HUES6 (cell line): Measurements from ENCODE around the gene TARP.
"Not testable (repeated sequence)": the region's sequence is repeated elsewhere in the genome, so short reads cannot be mapped to it uniquely, and the experiment has no call there.

ENCODE experiments used
- H3K27ac ChIP-seq: 2 replicates; pipeline ENCODE4 v1.7.0; 2013; ENCODE audit warnings: low read depth, mild to moderate bottlenecking, low read length, inconsistent platforms
- H3K27me3 ChIP-seq: 2 replicates; pipeline ENCODE4 v1.6.1; 2013; ENCODE audit warnings: low read length; ENCODE audit not compliant: control insufficient read depth, insufficient read depth
- H3K36me3 ChIP-seq: 2 replicates; pipeline ENCODE4 v1.6.1; 2013; ENCODE audit warnings: low read length; ENCODE audit not compliant: control insufficient read depth, insufficient read depth
- H3K4me1 ChIP-seq: 2 replicates; pipeline ENCODE4 v1.6.1; 2013; ENCODE audit warnings: low read length; ENCODE audit not compliant: control insufficient read depth, insufficient read depth
- H3K4me3 ChIP-seq: 2 replicates; pipeline ENCODE4 v1.5.1; 2013; ENCODE audit warnings: low read depth, low read length
- H3K9ac ChIP-seq: one replicate; pipeline ENCODE4 v1.6.1; 2013; ENCODE audit warnings: mild to moderate bottlenecking, low read length
- H3K9me3 ChIP-seq: 2 replicates; pipeline ENCODE4 v1.6.1; 2013; ENCODE audit warnings: low read depth, low read length; ENCODE audit not compliant: control insufficient read depth, insufficient read depth

Gene TARP

GRCh38 chr7:38235606-38236005 lies 37.8 kb downstream of the TARP start:
- Histone ChIP-seq H3K27ac (no peak overlapping the region), H3K9ac (no peak overlapping the region), H3K4me1 (no peaks in the 10 kb centered on the region), H3K27me3 (no peaks in the 10 kb centered on the region), H3K9me3 (no peaks in the 10 kb centered on the region), H3K36me3 (no peaks in the 10 kb centered on the region), H3K4me3 (no peak overlapping the region)

GRCh38 chr7:38234759-38235158 lies 38.7 kb downstream of the TARP start:
- not testable (repeated sequence) for H3K9me3 ChIP-seq, H3K9ac ChIP-seq, H3K4me1 ChIP-seq, H3K4me3 ChIP-seq, H3K27me3 ChIP-seq, H3K36me3 ChIP-seq, H3K27ac ChIP-seq

GRCh38 chr7:38232502-38233366 lies 40.7 kb downstream of the TARP start:
- Histone ChIP-seq H3K4me1 (peaks cover 10% of the 10 kb centered on the region; the same call in 1 of the 2 replicates), H3K27ac (no peak overlapping the region), H3K9ac (no peak overlapping the region), H3K4me3 (no peak overlapping the region), H3K27me3 (no peaks in the 10 kb centered on the region), H3K9me3 (no peaks in the 10 kb centered on the region), H3K36me3 (peaks cover 20% of the 10 kb centered on the region)

- Histone ChIP-seq H3K9me3 (no peaks in the 10 kb centered on the region), H3K36me3 (peaks cover 20% of the 10 kb centered on the region), H3K9ac (no peak overlapping the region), H3K27me3 (no peaks in the 10 kb centered on the region), H3K27ac (no peak overlapping the region), H3K4me1 (peaks cover 10% of the 10 kb centered on the region; the same call in 1 of the 2 replicates), H3K4me3 (no peak overlapping the region)
Observed at GRCh38 chr7:38229884-38230642, 43.4 kb downstream of the TARP start.

GRCh38 chr7:38229386-38229785 lies 44.0 kb downstream of the TARP start:
- H3K4me1 ChIP-seq, result peaks cover 10% of the 10 kb centered on the region; the same call in 1 of the 2 replicates
- peaks cover 25% of the 10 kb centered on the region for H3K36me3 ChIP-seq
- H3K27me3 ChIP-seq, result no peaks in the 10 kb centered on the region
- no peak overlapping the region for H3K9ac ChIP-seq
- H3K27ac ChIP-seq, result no peak overlapping the region
- no peak overlapping the region for H3K4me3 ChIP-seq
- H3K9me3 ChIP-seq, result no peaks in the 10 kb centered on the region

- H3K9me3 ChIP-seq, result no peaks in the 10 kb centered on the region
- no peaks in the 10 kb centered on the region for H3K27me3 ChIP-seq
- H3K36me3 ChIP-seq, result peaks cover 52% of the 10 kb centered on the region
- no peak overlapping the region for H3K9ac ChIP-seq
- peaks cover 10% of the 10 kb centered on the region; the same call in 1 of the 2 replicates for H3K4me1 ChIP-seq
- no peak overlapping the region for H3K27ac ChIP-seq
- no peak overlapping the region for H3K4me3 ChIP-seq
Observed at GRCh38 chr7:38224392-38224791, 49.0 kb downstream of the TARP start.

GRCh38 chr7:38223306-38223705 lies 50.1 kb downstream of the TARP start:
- H3K4me3 ChIP-seq, result no peak overlapping the region
- H3K27me3 ChIP-seq, result no peaks in the 10 kb centered on the region
- H3K4me1 ChIP-seq, result peaks cover 2% of the 10 kb centered on the region; the same call in 1 of the 2 replicates
- no peaks in the 10 kb centered on the region for H3K9me3 ChIP-seq
- no peak overlapping the region for H3K9ac ChIP-seq
- H3K27ac ChIP-seq, result no peak overlapping the region
- H3K36me3 ChIP-seq, result peaks cover 51% of the 10 kb centered on the region

GRCh38 chr7:38222481-38223096 lies 50.8 kb downstream of the TARP start:
- Histone ChIP-seq H3K36me3 (peaks cover 53% of the 10 kb centered on the region), H3K4me1 (no peaks in the 10 kb centered on the region), H3K9ac (no peak overlapping the region), H3K27me3 (no peaks in the 10 kb centered on the region), H3K9me3 (no peaks in the 10 kb centered on the region), H3K27ac (no peak overlapping the region), H3K4me3 (no peak overlapping the region)

- no peaks in the 10 kb centered on the region for H3K9me3 ChIP-seq
- H3K9ac ChIP-seq, result no peak overlapping the region
- peaks cover 2% of the 10 kb centered on the region; the same call in 1 of the 2 replicates for H3K4me1 ChIP-seq
- H3K27me3 ChIP-seq, result no peaks in the 10 kb centered on the region
- H3K4me3 ChIP-seq, result no peak overlapping the region
- H3K36me3 ChIP-seq, result peaks cover 64% of the 10 kb centered on the region
- H3K27ac ChIP-seq, result no peak overlapping the region
Observed at GRCh38 chr7:38220452-38220851, 53.0 kb downstream of the TARP start.

GRCh38 chr7:38217672-38218071 lies 55.8 kb downstream of the TARP start:
- H3K27ac ChIP-seq, result no peak overlapping the region

More at GRCh38 chr7:38217672-38218071, 55.8 kb downstream of the TARP start:
- Histone ChIP-seq H3K4me3 (no peak overlapping the region), H3K27me3 (no peaks in the 10 kb centered on the region), H3K4me1 (peaks cover 17% of the 10 kb centered on the region), H3K9me3 (no peaks in the 10 kb centered on the region), H3K36me3 (peaks cover 55% of the 10 kb centered on the region), H3K9ac (no peak overlapping the region)
